ENCODE measurements around the gene KCNQ1. TPM values are rescaled to one million over a fixed set of nuclear protein-coding genes. Genes with fewer than 3 reads are reported as not detected.

Gene KCNQ1
- total RNA-seq, 1 experiment from 2014 or later = 10.7 TPM

DNA sequence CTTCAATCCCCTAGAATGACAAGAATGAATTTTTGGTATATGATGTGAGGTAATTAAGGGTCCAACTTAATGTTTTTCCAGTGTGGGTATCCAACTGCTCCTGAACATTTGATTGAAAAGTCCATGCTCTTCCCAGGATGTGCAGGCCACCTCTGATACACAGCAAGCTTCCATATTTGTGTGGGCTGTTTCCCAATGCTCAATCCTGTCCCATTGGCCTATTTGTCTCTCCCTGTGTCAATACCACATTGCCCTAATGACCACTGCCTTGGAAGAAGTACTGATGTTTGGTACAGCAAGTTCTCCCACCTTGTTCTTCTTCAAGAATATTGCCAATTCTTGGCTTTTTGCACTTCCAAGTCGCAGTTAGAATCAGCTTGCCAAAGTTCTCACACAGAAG, 212.1 kb downstream of the KCNQ1 start:
- Histone ChIP-seq H3K27ac (ENCODE audit: low read depth, low read length) (no peak overlapping the region), H3K79me2 (ENCODE audit: insufficient read depth, low read length) (no peaks in the 10 kb centered on the region), H3K9ac (ENCODE audit: low read length) (no peak overlapping the region), H4K20me1 (ENCODE audit: insufficient read depth) (no peaks in the 10 kb centered on the region), H3K4me2 (ENCODE audit: low read length) (no peak overlapping the region), H3K9me2 (ENCODE audit: insufficient read depth) (no peaks in the 10 kb centered on the region), H3K4me3 (replicated peaks in 1 of 2; ENCODE audit: low read depth in 1 of 2, low read length in 2 of 2) (no peak overlapping the region), H2AFZ (ENCODE audit: low read depth, low read length, poor library complexity, severe bottlenecking) (no peak overlapping the region), H3K4me1 (ENCODE audit: control insufficient read depth in 1 of 2, insufficient read depth in 2 of 2, low read length in 2 of 2) (no peaks in the 10 kb centered on the region), H3K36me3 (ENCODE audit: control insufficient read depth in 1 of 2, insufficient read depth in 2 of 2, low read length in 2 of 2) (no peaks in the 10 kb centered on the region), H3K9me3 (ENCODE audit: control insufficient read depth in 1 of 2, insufficient read depth in 1 of 2, low read depth in 1 of 2, low read length in 2 of 2) (peaks cover 4% of the 10 kb centered on the region in 2 experiments; a peak in 2 of 4 replicates), H3K27me3 (ENCODE audit: insufficient read depth, low read length) (no peaks in the 10 kb centered on the region)
- no TSS peak for BruUV-seq (replicated peaks)
- intact Hi-C loops (cut with micrococcal nuclease) = no loop called here
- TF ChIP-seq TCF7L2 (IDR thresholded peaks at IDR 0.05; ENCODE audit: borderline replicate concordance, extremely low read depth, insufficient read depth, insufficient read length) = no peak
- TF ChIP-seq, protein P1, sequence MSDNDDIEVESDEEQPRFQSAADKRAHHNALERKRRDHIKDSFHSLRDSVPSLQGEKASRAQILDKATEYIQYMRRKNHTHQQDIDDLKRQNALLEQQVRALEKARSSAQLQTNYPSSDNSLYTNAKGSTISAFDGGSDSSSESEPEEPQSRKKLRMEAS (IDR thresholded peaks at IDR 0.05) = no peak
- TF ChIP-seq JUND (IDR thresholded peaks at IDR 0.05) = no peak
- TF ChIP-seq, protein P2, sequence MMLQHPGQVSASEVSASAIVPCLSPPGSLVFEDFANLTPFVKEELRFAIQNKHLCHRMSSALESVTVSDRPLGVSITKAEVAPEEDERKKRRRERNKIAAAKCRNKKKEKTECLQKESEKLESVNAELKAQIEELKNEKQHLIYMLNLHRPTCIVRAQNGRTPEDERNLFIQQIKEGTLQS (IDR thresholded peaks at IDR 0.05) = no peak
- TF ChIP-seq SP1 (IDR thresholded peaks at IDR 0.05; ENCODE audit: low read depth) = no peak
- TF ChIP-seq, protein P3, sequence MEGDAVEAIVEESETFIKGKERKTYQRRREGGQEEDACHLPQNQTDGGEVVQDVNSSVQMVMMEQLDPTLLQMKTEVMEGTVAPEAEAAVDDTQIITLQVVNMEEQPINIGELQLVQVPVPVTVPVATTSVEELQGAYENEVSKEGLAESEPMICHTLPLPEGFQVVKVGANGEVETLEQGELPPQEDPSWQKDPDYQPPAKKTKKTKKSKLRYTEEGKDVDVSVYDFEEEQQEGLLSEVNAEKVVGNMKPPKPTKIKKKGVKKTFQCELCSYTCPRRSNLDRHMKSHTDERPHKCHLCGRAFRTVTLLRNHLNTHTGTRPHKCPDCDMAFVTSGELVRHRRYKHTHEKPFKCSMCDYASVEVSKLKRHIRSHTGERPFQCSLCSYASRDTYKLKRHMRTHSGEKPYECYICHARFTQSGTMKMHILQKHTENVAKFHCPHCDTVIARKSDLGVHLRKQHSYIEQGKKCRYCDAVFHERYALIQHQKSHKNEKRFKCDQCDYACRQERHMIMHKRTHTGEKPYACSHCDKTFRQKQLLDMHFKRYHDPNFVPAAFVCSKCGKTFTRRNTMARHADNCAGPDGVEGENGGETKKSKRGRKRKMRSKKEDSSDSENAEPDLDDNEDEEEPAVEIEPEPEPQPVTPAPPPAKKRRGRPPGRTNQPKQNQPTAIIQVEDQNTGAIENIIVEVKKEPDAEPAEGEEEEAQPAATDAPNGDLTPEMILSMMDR (IDR thresholded peaks at IDR 0.05 in 2 of 3, conservative IDR thresholded peaks at IDR 0.05 in 1 of 3; ENCODE audit: borderline replicate concordance in 1 of 3, insufficient read depth in 1 of 3, low read depth in 2 of 3, low read length in 2 of 3) = no peak
- ChIA-PET POLR2A (no interaction called here), RAD21 (ENCODE audit: low non-redundant PET in 1 of 2, low total read pairs in 2 of 2, uncharacterized antibody in 2 of 2, unreplicated experiment in 2 of 2) (no interaction called here), CTCF (no interaction called here)
- DNase-seq (ENCODE audit: low read depth, low spot score) = no peak
- no peak for ATAC-seq

DNA sequence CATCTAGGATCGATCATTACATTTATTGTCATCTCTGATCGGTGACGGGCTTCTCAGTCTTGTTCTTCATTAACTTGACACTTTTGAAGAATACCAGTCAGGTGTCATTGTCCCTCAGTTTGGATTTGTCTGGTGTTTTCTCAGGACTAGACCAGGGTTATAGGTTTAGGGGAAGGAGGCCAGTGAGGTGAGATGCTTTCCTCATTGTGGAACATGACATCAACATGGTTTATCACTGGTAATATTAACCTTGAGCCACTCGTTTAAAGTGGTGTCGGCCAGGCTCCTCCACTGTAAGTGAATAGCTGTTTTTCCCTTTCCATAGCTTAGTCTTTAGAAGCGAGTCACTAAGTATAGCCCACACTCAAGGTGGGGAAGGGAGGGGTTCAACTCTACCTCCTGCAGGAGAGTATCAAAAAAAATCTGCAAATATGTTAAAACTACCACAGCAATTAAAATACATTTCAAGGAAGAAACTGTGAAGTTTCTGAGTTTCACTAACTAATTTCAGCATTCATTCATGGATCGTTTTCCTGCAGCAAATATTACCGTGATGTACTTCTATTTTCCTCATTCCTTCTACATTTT, 213.0 kb downstream of the KCNQ1 start:
- BruUV-seq (replicated peaks) = no TSS peak
- Histone ChIP-seq H3K4me2 (ENCODE audit: low read length) (no peak overlapping the region), H3K9me2 (ENCODE audit: insufficient read depth) (no peaks in the 10 kb centered on the region), H3K27me3 (ENCODE audit: insufficient read depth, low read length) (no peaks in the 10 kb centered on the region), H2AFZ (ENCODE audit: low read depth, low read length, poor library complexity, severe bottlenecking) (no peak overlapping the region), H3K9me3 (ENCODE audit: control insufficient read depth in 1 of 2, insufficient read depth in 1 of 2, low read depth in 1 of 2, low read length in 2 of 2) (peaks cover 4% of the 10 kb centered on the region in 2 experiments; a peak in 2 of 4 replicates), H3K9ac (ENCODE audit: low read length) (no peak overlapping the region), H3K79me2 (ENCODE audit: insufficient read depth, low read length) (no peaks in the 10 kb centered on the region), H3K4me1 (ENCODE audit: control insufficient read depth in 1 of 2, insufficient read depth in 2 of 2, low read length in 2 of 2) (no peaks in the 10 kb centered on the region), H4K20me1 (ENCODE audit: insufficient read depth) (no peaks in the 10 kb centered on the region), H3K4me3 (replicated peaks in 1 of 2; ENCODE audit: low read depth in 1 of 2, low read length in 2 of 2) (no peak overlapping the region), H3K27ac (ENCODE audit: low read depth, low read length) (no peak overlapping the region), H3K36me3 (ENCODE audit: control insufficient read depth in 1 of 2, insufficient read depth in 2 of 2, low read length in 2 of 2) (no peaks in the 10 kb centered on the region)
- intact Hi-C loops (cut with micrococcal nuclease) = no loop called here
- CTCF ChIA-PET = interaction anchor here (1.4 kb wide), 1 partner anchor 234 kb away, joined by 3 read pairs; no protein-coding TSS in a partner anchor
- POLR2A ChIA-PET = no interaction called here
- no peak for ATAC-seq
- DNase-seq (ENCODE audit: low read depth, low spot score) = no peak
- RAD21 ChIA-PET (ENCODE audit: low non-redundant PET in 1 of 2, low total read pairs in 2 of 2, uncharacterized antibody in 2 of 2, unreplicated experiment in 2 of 2) = no interaction called here
- TF ChIP-seq, protein P2 (IDR thresholded peaks at IDR 0.05) = no peak
- TF ChIP-seq SP1 (IDR thresholded peaks at IDR 0.05; ENCODE audit: low read depth) (no peak), EGR1 (IDR thresholded peaks at IDR 0.05; ENCODE audit: low read depth) (no peak), FOSL1 (IDR thresholded peaks at IDR 0.05; ENCODE audit: low read depth) (no peak), SIN3A (IDR thresholded peaks at IDR 0.05; ENCODE audit: low read depth) (no peak), POLR2AphosphoS5 (IDR thresholded peaks at IDR 0.05; ENCODE audit: low read depth, low read length) (no peak), CEBPB (IDR thresholded peaks at IDR 0.05; ENCODE audit: low read depth) (no peak), SRF (IDR thresholded peaks at IDR 0.05; ENCODE audit: low read depth) (no peak), JUND (IDR thresholded peaks at IDR 0.05) (no peak), TCF7L2 (IDR thresholded peaks at IDR 0.05; ENCODE audit: borderline replicate concordance, extremely low read depth, insufficient read depth, insufficient read length) (no peak), YY1 (IDR thresholded peaks at IDR 0.05; ENCODE audit: extremely low read depth, insufficient replicate concordance, low read depth, low read length) (no peak), EZH2 (IDR thresholded peaks at IDR 0.05) (no peak)
- TF ChIP-seq, protein P4, sequence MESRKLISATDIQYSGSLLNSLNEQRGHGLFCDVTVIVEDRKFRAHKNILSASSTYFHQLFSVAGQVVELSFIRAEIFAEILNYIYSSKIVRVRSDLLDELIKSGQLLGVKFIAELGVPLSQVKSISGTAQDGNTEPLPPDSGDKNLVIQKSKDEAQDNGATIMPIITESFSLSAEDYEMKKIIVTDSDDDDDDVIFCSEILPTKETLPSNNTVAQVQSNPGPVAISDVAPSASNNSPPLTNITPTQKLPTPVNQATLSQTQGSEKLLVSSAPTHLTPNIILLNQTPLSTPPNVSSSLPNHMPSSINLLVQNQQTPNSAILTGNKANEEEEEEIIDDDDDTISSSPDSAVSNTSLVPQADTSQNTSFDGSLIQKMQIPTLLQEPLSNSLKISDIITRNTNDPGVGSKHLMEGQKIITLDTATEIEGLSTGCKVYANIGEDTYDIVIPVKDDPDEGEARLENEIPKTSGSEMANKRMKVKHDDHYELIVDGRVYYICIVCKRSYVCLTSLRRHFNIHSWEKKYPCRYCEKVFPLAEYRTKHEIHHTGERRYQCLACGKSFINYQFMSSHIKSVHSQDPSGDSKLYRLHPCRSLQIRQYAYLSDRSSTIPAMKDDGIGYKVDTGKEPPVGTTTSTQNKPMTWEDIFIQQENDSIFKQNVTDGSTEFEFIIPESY (IDR thresholded peaks at IDR 0.05; ENCODE audit: extremely low read depth, insufficient replicate concordance, low read length) = no peak
